ENCODE data around the gene UBE3A.

GRCh38 chr15:25415707-25416106, 23.1 kb downstream of the UBE3A start:
- no peak for TF ChIP-seq CTCF (IDR thresholded peaks at IDR 0.05)
- no peak for TF ChIP-seq POLR2A (IDR thresholded peaks at IDR 0.05)
